Measurements from ENCODE around the gene NKAIN2.
"Not testable (repeated sequence)": the region's sequence is repeated elsewhere in the genome, so short reads cannot be mapped to it uniquely, and the experiment has no call there.

The NKAIN2 gene

GRCh38 chr6:124090491-124090890, 286.8 kb downstream of the NKAIN2 start:
- DNase-seq (ENCODE audit: low spot score): no peak

- DNase-seq (ENCODE audit: low spot score): no peak
Measured at GRCh38 chr6:124099520-124099919, 295.9 kb downstream of the NKAIN2 start.

- no peak for DNase-seq (ENCODE audit: low spot score)
Measured at GRCh38 chr6:124110514-124110913, 306.8 kb downstream of the NKAIN2 start.

GRCh38 chr6:124119596-124119995, 315.9 kb downstream of the NKAIN2 start:
- DNase-seq (ENCODE audit: low spot score): no peak

- DNase-seq (ENCODE audit: low spot score): no peak
Measured at GRCh38 chr6:124123617-124124209, 320.0 kb downstream of the NKAIN2 start.

GRCh38 chr6:124131259-124131658, 327.6 kb downstream of the NKAIN2 start:
- no peak for DNase-seq (ENCODE audit: low spot score)

GRCh38 chr6:124131779-124132178, 328.1 kb downstream of the NKAIN2 start:
- DNase-seq (ENCODE audit: low spot score): no peak

GRCh38 chr6:124132256-124132655, 328.6 kb downstream of the NKAIN2 start:
- no peak for DNase-seq (ENCODE audit: low spot score)

GRCh38 chr6:124142852-124143251, 339.2 kb downstream of the NKAIN2 start:
- DNase-seq (ENCODE audit: low spot score): no peak

- no peak for DNase-seq (ENCODE audit: low spot score)
Measured at GRCh38 chr6:124143435-124143834, 339.8 kb downstream of the NKAIN2 start.

- no peak for DNase-seq (ENCODE audit: low spot score)
Measured at GRCh38 chr6:124147621-124148020, 344.0 kb downstream of the NKAIN2 start.

GRCh38 chr6:124148236-124148957, 344.7 kb downstream of the NKAIN2 start:
- DNase-seq (ENCODE audit: low spot score): no peak

- DNase-seq (ENCODE audit: low spot score): no peak
Measured at GRCh38 chr6:124149646-124150045, 346.0 kb downstream of the NKAIN2 start.

GRCh38 chr6:124158024-124158423, 354.4 kb downstream of the NKAIN2 start:
- DNase-seq (ENCODE audit: low spot score): no peak

GRCh38 chr6:124163676-124164075, 360.0 kb downstream of the NKAIN2 start:
- no peak for DNase-seq (ENCODE audit: low spot score)

- DNase-seq (ENCODE audit: low spot score): no peak
Measured at GRCh38 chr6:124164343-124164742, 360.7 kb downstream of the NKAIN2 start.

- not testable (repeated sequence) for DNase-seq (ENCODE audit: low spot score)
Measured at GRCh38 chr6:124167249-124167648, 363.6 kb downstream of the NKAIN2 start.

- no peak for DNase-seq (ENCODE audit: low spot score)
Measured at GRCh38 chr6:124190256-124190655, 386.6 kb downstream of the NKAIN2 start.

GRCh38 chr6:124193132-124193531, 389.5 kb downstream of the NKAIN2 start:
- no peak for DNase-seq (ENCODE audit: low spot score)

GRCh38 chr6:124197148-124197547, 393.5 kb downstream of the NKAIN2 start:
- peak; percentile 1 for DNase-seq (ENCODE audit: low spot score)

GRCh38 chr6:124199286-124199685, 395.6 kb downstream of the NKAIN2 start:
- DNase-seq (ENCODE audit: low spot score): no peak

GRCh38 chr6:124200661-124201060, 397.0 kb downstream of the NKAIN2 start:
- no peak for DNase-seq (ENCODE audit: low spot score)

GRCh38 chr6:124203101-124203811, 399.6 kb downstream of the NKAIN2 start:
- DNase-seq (ENCODE audit: low spot score): no peak
